ACC112 (cell line): ENCODE data around the gene LAMA5.

ENCODE experiments used
- H2AFZ ChIP-seq: fragments of 200-600 bp; sonication (generic); one replicate; pipeline ENCODE4 v1.6.0; 2017; ENCODE audit warnings: antibody characterized with exemption, low read length; ENCODE audit not compliant: unreplicated experiment
- H3K27ac ChIP-seq: fragments of 200-600 bp; sonication (generic); 2 replicates; pipeline ENCODE4 v1.5.1; 2014; ENCODE audit warnings: low read depth, mild to moderate bottlenecking, antibody characterized with exemption, low read length, moderate library complexity
- H3K27me3 ChIP-seq: fragments of 200-600 bp; sonication (generic); 2 replicates; pipeline ENCODE4 v1.6.1; 2014; ENCODE audit warnings: mild to moderate bottlenecking, antibody characterized with exemption, low read length, moderate library complexity, mixed read lengths; ENCODE audit not compliant: insufficient read depth
- H3K36me3 ChIP-seq: fragments of 200-600 bp; sonication (generic); 2 replicates; pipeline ENCODE4 v1.6.1; 2016; ENCODE audit warnings: mild to moderate bottlenecking, antibody characterized with exemption, low read length, moderate library complexity, mixed read lengths; ENCODE audit not compliant: insufficient read depth
- H3K4me1 ChIP-seq: fragments of 200-600 bp; sonication (generic); one replicate; pipeline ENCODE4 v1.6.1; 2016; ENCODE audit warnings: low read length, mixed read lengths; ENCODE audit not compliant: insufficient read depth, unreplicated experiment, control insufficient read depth
- H3K4me3 ChIP-seq: fragments of 200-600 bp; sonication (generic); 2 replicates; pipeline ENCODE4 v1.5.1; 2014; ENCODE audit warnings: mild to moderate bottlenecking, low read depth, low read length
- H3K79me2 ChIP-seq: fragments of 200-600 bp; sonication (generic); one replicate; pipeline ENCODE4 v1.6.0; 2016; ENCODE audit warnings: low read length; ENCODE audit not compliant: control insufficient read depth, unreplicated experiment, insufficient read depth

The LAMA5 gene

GRCh38 chr20:62294516-62294915, 72.6 kb downstream of the LAMA5 start:
- Histone ChIP-seq H3K27ac (no peak overlapping the region), H3K79me2 (no peaks in the 10 kb centered on the region), H2AFZ (no peak overlapping the region), H3K4me3 (no peak overlapping the region), H3K27me3 (no peaks in the 10 kb centered on the region), H3K36me3 (no peaks in the 10 kb centered on the region), H3K4me1 (no peaks in the 10 kb centered on the region)

GRCh38 chr20:62293946-62294345, 73.2 kb downstream of the LAMA5 start:
- Histone ChIP-seq H3K27me3 (no peaks in the 10 kb centered on the region), H3K4me1 (no peaks in the 10 kb centered on the region), H3K79me2 (no peaks in the 10 kb centered on the region), H3K4me3 (no peak overlapping the region), H3K36me3 (no peaks in the 10 kb centered on the region), H3K27ac (no peak overlapping the region), H2AFZ (no peak overlapping the region)

- Histone ChIP-seq H2AFZ (no peak overlapping the region), H3K4me3 (no peak overlapping the region), H3K36me3 (no peaks in the 10 kb centered on the region), H3K79me2 (no peaks in the 10 kb centered on the region), H3K27me3 (no peaks in the 10 kb centered on the region), H3K4me1 (no peaks in the 10 kb centered on the region), H3K27ac (no peak overlapping the region)
These were observed 73.9 kb downstream of the LAMA5 start for GRCh38 chr20:62293111-62293784.

GRCh38 chr20:62292108-62292507, 75.0 kb downstream of the LAMA5 start:
- H3K27me3 ChIP-seq = no peaks in the 10 kb centered on the region
- no peak overlapping the region for H2AFZ ChIP-seq
- H3K4me3 ChIP-seq = no peak overlapping the region
- no peak overlapping the region for H3K27ac ChIP-seq
- H3K79me2 ChIP-seq = no peaks in the 10 kb centered on the region
- H3K36me3 ChIP-seq = no peaks in the 10 kb centered on the region
- no peaks in the 10 kb centered on the region for H3K4me1 ChIP-seq

- no peaks in the 10 kb centered on the region for H3K36me3 ChIP-seq
These were observed 75.7 kb downstream of the LAMA5 start for GRCh38 chr20:62291251-62292066.

DNA sequence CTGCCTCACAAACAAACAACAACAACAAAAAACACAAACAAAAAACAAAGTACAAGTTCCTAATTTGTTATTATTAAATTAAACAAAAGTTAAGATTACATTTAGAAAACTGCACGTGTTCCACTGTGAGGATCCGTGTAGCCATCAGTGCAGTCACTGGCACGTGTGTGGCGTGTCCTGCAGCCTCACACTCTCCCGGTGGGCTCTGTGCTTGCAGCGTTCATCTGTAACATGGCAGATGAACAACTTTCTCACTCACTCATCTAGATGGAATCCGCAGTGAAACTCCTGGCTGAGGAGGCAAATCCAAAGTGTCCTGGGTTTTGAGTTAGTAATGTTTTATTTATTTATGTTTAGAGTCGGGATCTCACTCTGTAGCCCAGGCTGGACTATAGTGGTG, 77.2 kb downstream of the LAMA5 start:
- H3K27me3 ChIP-seq = no peaks in the 10 kb centered on the region
- no peak overlapping the region for H3K27ac ChIP-seq
- no peak overlapping the region for H2AFZ ChIP-seq
- no peaks in the 10 kb centered on the region for H3K4me1 ChIP-seq
- H3K4me3 ChIP-seq = no peak overlapping the region
- H3K36me3 ChIP-seq = no peaks in the 10 kb centered on the region
- no peaks in the 10 kb centered on the region for H3K79me2 ChIP-seq

More at GRCh38 chr20:62291251-62292066, 75.7 kb downstream of the LAMA5 start:
- H3K27ac ChIP-seq = no peak overlapping the region
- no peak overlapping the region for H3K4me3 ChIP-seq
- H3K79me2 ChIP-seq = no peaks in the 10 kb centered on the region
- H3K27me3 ChIP-seq = no peaks in the 10 kb centered on the region
- no peaks in the 10 kb centered on the region for H3K4me1 ChIP-seq
- H2AFZ ChIP-seq = no peak overlapping the region

GRCh38 chr20:62289131-62289530, 78.0 kb downstream of the LAMA5 start:
- Histone ChIP-seq H3K4me3 (no peak overlapping the region), H3K27me3 (no peaks in the 10 kb centered on the region), H3K27ac (no peak overlapping the region), H3K4me1 (no peaks in the 10 kb centered on the region), H3K36me3 (no peaks in the 10 kb centered on the region), H3K79me2 (no peaks in the 10 kb centered on the region), H2AFZ (no peak overlapping the region)

DNA sequence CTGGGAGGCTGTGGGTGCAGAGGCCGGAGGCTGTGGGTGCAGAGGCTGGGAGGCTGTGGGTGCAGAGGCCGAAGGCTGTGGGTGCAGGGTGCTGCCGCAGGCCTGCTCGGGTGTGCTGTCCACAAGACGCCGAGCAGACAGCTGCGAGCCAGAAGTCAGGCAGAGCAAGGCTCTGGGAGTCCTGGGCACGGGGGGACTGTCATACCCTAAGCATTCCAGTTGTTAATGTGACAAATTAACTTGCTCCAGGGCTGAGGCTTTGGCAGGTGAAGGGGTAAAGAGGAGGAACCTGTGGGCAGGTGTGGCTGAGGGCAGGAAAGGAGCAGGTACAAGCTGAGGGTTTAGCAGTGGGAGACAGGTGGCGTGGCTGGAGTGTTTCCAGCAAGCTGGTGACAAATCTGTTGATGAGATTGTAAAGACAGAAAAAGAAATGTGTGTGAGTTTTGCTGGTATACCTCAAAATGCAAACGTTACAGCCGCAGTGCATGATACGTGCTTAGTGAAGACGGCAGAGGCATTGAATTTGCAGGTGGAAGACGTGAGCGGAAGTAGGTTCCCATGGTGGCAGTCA, 78.5 kb downstream of the LAMA5 start:
- H3K27ac ChIP-seq = no peak overlapping the region
- H3K4me1 ChIP-seq = no peaks in the 10 kb centered on the region
- H3K79me2 ChIP-seq = no peaks in the 10 kb centered on the region
- no peak overlapping the region for H2AFZ ChIP-seq
- H3K4me3 ChIP-seq = no peak overlapping the region
- H3K36me3 ChIP-seq = no peaks in the 10 kb centered on the region
- H3K27me3 ChIP-seq = no peaks in the 10 kb centered on the region

- no peaks in the 10 kb centered on the region for H3K27me3 ChIP-seq
- no peaks in the 10 kb centered on the region for H3K36me3 ChIP-seq
- no peak overlapping the region for H3K27ac ChIP-seq
- H3K4me1 ChIP-seq = no peaks in the 10 kb centered on the region
- no peak overlapping the region for H3K4me3 ChIP-seq
- H2AFZ ChIP-seq = no peak overlapping the region
- H3K79me2 ChIP-seq = no peaks in the 10 kb centered on the region
These were observed 79.2 kb downstream of the LAMA5 start for GRCh38 chr20:62287759-62288534.

- no peak overlapping the region for H3K4me3 ChIP-seq
- H3K79me2 ChIP-seq = no peaks in the 10 kb centered on the region
- no peaks in the 10 kb centered on the region for H3K27me3 ChIP-seq
- no peak overlapping the region for H2AFZ ChIP-seq
- no peaks in the 10 kb centered on the region for H3K4me1 ChIP-seq
- H3K36me3 ChIP-seq = no peaks in the 10 kb centered on the region
- H3K27ac ChIP-seq = no peak overlapping the region
These were observed 80.0 kb downstream of the LAMA5 start for GRCh38 chr20:62287129-62287528.
